OCI-LY3 (cell line): ENCODE data around the gene ST6GALNAC5.

Source experiments
- CTCF ChIP-seq: fragments of 200-600, 300-600 bp; sonication (generic); IDR thresholded peaks from 2 replicates; pipeline ENCODE4 v1.5.1; 2014; ENCODE audit warnings: antibody characterized with exemption, low read length, low read depth
- EZH2phosphoT487 ChIP-seq: fragments of 200-600 bp; shearing (Covaris generic); IDR thresholded peaks from 2 replicates; pipeline ENCODE4 v1.6.1; 2018; ENCODE audit warnings: antibody characterized with exemption, mixed run types, low read depth

GRCh38 chr1:77047575-77047974, 180.3 kb downstream of the ST6GALNAC5 start:
- TF ChIP-seq CTCF (no peak), EZH2phosphoT487 (no peak)
